NB4 (cell line): ENCODE measurements around the gene ZNF621.

Experiments used
- DNase-seq: peaks from one replicate; pipeline ENCODE4 v3.0.0; 2010; ENCODE audit warnings: low read depth
- H3K4me3 ChIP-seq: one replicate; pipeline ENCODE4 v1.5.1; 2011; ENCODE audit warnings: mild to moderate bottlenecking, low read depth, low read length, moderate library complexity
- MYC ChIP-seq: IDR thresholded peaks from 2 replicates; pipeline ENCODE4 v1.6.1; 2011; ENCODE audit warnings: low read depth, low read length
- POLR2A ChIP-seq: IDR thresholded peaks from 2 replicates; pipeline ENCODE4 v1.6.1; 2011; ENCODE audit warnings: mild to moderate bottlenecking; ENCODE audit not compliant: insufficient read length; ENCODE audit errors: extremely low read depth
- TF ChIP-seq, protein P1 (sequence below): IDR thresholded peaks from 2 replicates; pipeline ENCODE4 v1.6.1; 2011; ENCODE audit warnings: low read depth, low read length
- TF ChIP-seq, protein P2 (sequence below): IDR thresholded peaks from one replicate; pipeline ENCODE4 v1.5.1; 2012; ENCODE audit warnings: low read depth, low read length

Gene ZNF621

DNA sequence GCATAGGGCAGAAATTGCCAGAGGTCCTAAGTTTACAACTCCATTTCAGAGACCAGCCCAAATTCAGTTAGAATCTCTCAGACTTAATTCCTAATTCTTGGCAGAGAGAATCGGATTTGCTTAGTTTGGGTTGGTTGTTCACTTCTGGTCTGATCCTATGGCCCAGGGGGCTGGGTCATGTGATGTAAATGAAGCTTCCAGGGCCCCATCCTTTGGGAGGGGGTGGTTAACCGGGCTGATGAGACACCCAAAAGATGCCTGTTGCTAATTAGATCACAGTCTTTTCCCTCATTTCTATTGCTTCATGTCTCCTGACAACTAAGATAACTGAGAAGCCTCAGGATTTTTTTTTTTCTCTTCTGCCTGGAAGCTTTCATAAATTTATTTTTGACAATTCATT, 30.1 kb upstream of the ZNF621 start:
- no peak overlapping the region for H3K4me3 ChIP-seq
- TF ChIP-seq POLR2A, result no peak
- TF ChIP-seq, protein P1, sequence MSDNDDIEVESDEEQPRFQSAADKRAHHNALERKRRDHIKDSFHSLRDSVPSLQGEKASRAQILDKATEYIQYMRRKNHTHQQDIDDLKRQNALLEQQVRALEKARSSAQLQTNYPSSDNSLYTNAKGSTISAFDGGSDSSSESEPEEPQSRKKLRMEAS, result no peak
- TF ChIP-seq, protein P2, sequence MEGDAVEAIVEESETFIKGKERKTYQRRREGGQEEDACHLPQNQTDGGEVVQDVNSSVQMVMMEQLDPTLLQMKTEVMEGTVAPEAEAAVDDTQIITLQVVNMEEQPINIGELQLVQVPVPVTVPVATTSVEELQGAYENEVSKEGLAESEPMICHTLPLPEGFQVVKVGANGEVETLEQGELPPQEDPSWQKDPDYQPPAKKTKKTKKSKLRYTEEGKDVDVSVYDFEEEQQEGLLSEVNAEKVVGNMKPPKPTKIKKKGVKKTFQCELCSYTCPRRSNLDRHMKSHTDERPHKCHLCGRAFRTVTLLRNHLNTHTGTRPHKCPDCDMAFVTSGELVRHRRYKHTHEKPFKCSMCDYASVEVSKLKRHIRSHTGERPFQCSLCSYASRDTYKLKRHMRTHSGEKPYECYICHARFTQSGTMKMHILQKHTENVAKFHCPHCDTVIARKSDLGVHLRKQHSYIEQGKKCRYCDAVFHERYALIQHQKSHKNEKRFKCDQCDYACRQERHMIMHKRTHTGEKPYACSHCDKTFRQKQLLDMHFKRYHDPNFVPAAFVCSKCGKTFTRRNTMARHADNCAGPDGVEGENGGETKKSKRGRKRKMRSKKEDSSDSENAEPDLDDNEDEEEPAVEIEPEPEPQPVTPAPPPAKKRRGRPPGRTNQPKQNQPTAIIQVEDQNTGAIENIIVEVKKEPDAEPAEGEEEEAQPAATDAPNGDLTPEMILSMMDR, result no peak
- no peak for TF ChIP-seq MYC
- DNase-seq, result no peak

DNA sequence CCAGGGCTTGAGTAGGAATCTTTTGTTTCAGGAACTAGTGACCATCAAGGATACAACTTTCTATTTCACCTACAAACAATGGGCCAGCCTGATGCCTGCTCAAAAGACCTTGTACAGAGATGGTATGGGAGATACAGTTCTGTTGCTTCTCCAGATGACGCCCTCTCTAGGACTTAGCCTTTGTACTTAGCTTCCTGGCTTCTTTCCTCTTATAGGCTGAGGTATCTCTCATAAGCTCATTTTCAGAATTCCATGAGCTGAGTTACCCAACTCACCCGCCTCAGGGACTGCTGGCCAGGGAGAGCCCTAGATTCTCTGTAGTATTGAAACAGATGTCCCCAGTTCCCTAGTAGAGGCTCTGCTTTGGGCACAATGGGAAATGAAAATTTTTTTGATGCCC, 27.5 kb upstream of the ZNF621 start:
- TF ChIP-seq, protein P2, result no peak
- TF ChIP-seq MYC (no peak), POLR2A (no peak)
- TF ChIP-seq, protein P1, result no peak
- H3K4me3 ChIP-seq, result no peak overlapping the region
- DNase-seq, result no peak

DNA sequence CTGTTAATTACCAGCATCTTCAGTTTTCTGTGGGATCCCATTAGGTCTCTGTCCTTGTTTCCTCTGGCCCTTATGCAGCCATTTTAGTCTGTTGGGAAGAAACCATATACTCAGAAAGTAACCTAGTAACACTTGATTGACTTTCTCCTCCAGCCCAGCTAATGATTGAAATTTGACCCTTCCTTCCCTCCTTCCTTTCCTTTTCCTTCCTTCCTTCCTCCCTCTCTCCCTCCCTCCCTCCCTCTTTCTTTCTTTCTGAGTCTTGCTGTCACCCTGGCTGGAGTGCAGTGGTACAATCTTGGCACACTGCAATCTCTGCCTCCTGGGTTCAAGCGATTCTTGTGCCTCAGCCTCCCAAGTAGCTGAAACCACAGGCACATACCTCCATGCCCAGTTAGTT, 24.8 kb upstream of the ZNF621 start:
- TF ChIP-seq MYC (no peak), POLR2A (no peak)
- TF ChIP-seq, protein P1, result no peak
- TF ChIP-seq, protein P2, result no peak
- H3K4me3 ChIP-seq, result no peak overlapping the region
- DNase-seq, result no peak

DNA sequence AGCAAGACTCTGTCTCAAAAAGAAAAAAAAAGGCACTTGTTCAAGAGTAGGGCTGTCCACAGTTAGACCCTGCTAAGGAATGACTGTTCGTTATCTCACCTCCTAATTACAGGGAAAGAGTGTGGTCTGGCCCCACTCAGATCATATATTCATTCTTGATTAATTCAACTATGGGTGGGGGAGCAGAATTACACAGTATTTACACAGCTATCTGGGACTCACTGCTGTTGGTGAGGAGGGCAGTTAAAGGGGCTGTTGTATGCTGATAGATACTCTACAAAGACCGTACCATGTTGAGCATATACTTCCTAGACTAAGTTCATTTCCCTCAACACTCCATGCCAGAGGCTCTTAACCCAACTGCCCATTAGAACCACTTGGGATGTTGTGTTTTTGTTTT, 22.7 kb upstream of the ZNF621 start:
- no peak for DNase-seq
- TF ChIP-seq, protein P2, result no peak
- TF ChIP-seq, protein P1, result no peak
- TF ChIP-seq POLR2A (no peak), MYC (no peak)
- H3K4me3 ChIP-seq, result no peak overlapping the region

DNA sequence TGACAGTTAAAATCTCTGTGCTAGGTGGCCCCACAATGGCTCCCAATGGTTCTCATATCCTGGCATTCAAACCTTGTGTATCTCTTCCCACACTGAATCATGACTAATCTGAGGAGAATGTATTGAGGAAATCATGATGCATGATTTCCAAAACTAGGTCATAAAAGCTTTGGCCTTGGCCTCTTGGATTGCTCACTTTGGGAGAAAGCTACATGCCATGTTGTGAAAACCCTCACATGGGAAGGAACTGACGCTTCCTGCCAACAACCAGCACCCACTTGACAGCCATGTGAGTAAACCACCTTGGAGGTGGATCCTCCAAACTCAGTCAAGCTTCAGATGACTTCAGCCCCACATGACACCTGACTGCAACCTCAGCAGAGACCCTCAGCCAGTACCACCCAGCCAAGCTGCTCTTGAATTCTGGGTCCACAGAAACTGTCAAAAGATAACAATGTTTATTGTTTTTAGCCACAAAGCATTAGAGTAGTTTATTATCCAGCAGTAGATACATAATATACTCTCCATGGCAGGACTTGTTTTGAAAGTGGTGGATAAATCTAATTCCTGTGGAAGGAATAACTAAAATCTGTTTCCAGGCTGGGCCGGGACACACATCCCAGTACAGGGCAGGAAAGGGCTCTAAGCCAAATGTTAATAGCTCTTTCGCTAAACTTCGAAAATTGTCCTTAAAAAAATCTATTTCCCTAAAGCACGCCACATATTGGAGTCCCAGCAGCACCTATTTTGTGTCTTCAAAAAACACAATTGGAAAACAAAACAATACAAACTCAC, 19.9 kb upstream of the ZNF621 start:
- H3K4me3 ChIP-seq, result peak overlapping the region; percentile 80
- no peak for DNase-seq
- TF ChIP-seq MYC (no peak), POLR2A (no peak)
- TF ChIP-seq, protein P2, result no peak
- TF ChIP-seq, protein P1, result no peak
